AG09309 (cell line): ENCODE results near the gene GAPVD1.

ENCODE experiments used
- DNase-seq: peaks from one replicate; pipeline ENCODE4 v3.0.0-alpha.2; 2010; ENCODE audit warnings: low read depth
- H3K4me3 ChIP-seq: 2 replicates; pipeline ENCODE4 v1.5.1; 2011; ENCODE audit warnings: mild to moderate bottlenecking, low read depth, low read length, moderate library complexity; ENCODE audit not compliant: control insufficient read depth
- CTCF ChIP-seq: IDR thresholded peaks from 2 replicates; pipeline ENCODE4 v1.5.1; 2011; ENCODE audit warnings: mild to moderate bottlenecking, low read depth, low read length, inconsistent platforms; ENCODE audit not compliant: insufficient read depth, control insufficient read depth; ENCODE audit errors: missing control alignments

Gene GAPVD1

GRCh38 chr9:125380406-125380805, 118.8 kb downstream of the GAPVD1 start:
- DNase-seq = no peak

GRCh38 chr9:125387861-125388524, 126.4 kb downstream of the GAPVD1 start:
- TF ChIP-seq CTCF = no peak
- DNase-seq = no peak
- no peak overlapping the region for H3K4me3 ChIP-seq

More at GRCh38 chr9:125380406-125380805, 118.8 kb downstream of the GAPVD1 start:
- TF ChIP-seq CTCF = no peak
- no peak overlapping the region for H3K4me3 ChIP-seq

GRCh38 chr9:125388978-125389377, 127.4 kb downstream of the GAPVD1 start:
- H3K4me3 ChIP-seq = no peak overlapping the region
- no peak for DNase-seq
- no peak for TF ChIP-seq CTCF

DNA sequence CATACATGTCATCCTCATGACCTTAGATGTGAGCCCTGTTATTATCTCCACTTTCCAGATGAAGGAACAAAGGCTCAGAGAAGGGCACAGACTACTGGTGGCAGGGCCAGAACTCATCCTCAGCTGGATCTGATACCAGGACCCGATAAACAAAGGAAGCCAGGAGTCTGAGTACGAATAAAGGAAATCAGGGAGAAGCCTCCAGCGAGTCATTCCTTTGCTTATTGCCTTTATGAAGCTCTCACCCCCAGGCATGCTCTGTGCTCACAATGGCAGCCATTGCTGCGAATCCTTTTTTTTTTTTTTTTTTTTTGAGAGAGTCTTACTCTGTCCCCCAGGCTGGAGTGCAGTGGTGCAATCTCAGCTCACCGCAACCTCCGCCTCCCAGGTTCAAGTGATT, 130.1 kb downstream of the GAPVD1 start:
- no peak for TF ChIP-seq CTCF
- no peak overlapping the region for H3K4me3 ChIP-seq
- no peak for DNase-seq

- no peak overlapping the region for H3K4me3 ChIP-seq
- TF ChIP-seq CTCF = no peak
- DNase-seq = peak; percentile 8
Measured at GRCh38 chr9:125393426-125393825, 131.8 kb downstream of the GAPVD1 start.

- DNase-seq = no peak
- no peak overlapping the region for H3K4me3 ChIP-seq
- no peak for TF ChIP-seq CTCF
Measured at GRCh38 chr9:125396799-125397198, 135.2 kb downstream of the GAPVD1 start.
